HK-2 (cell line): ENCODE data around the gene EDIL3.

Experiments used
- DNase-seq: peaks from one replicate; pipeline ENCODE4 v3.0.0-alpha.2; 2018; ENCODE audit not compliant: unreplicated experiment

EDIL3 gene

DNA sequence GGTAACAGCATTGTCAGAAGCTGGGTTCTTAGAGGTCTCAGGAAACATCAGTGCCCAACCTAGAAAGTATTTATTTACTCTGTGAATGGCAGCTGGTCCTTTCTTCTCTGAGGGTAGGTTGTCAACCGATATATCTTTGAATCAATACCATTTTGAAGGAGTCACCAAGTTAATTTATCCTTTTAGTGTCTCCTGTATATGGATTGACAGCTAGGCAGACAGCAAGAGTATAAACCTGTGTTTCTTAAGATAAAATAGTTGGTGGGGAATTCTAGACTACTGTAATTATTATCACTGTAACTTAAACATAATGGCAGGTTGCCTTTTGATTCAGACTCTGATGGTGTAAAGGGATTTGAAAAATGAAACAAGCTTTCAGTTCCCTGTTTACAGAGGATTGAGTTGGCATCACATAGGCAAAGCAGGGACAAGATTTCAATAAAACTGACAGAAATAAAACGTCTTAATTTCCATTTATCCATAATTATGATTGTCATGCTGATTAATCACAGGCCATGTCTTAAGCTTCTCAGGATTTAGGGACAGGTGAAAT is 473.2 kb downstream of the EDIL3 start:
- no peak for DNase-seq

DNA sequence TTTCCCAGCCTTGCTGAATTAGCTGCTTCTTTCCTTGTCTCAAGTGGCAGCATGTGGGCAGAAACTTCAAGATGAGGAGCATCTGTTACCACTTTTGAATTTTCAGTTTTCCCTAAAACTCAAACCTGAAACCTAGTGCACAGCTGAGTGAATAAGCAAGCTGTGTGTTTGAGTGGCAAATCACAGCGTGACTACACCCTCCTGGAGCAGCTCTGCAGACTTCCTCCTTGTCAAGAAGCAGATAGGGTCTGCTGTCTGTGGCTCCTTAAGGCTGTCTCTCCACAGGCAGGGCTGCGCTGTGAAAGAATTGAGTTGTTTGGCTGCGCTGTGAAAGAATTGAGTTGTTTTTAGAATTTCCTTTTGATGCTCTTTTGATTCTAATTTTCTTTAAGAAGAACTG is 484.4 kb downstream of the EDIL3 start:
- no peak for DNase-seq

DNA sequence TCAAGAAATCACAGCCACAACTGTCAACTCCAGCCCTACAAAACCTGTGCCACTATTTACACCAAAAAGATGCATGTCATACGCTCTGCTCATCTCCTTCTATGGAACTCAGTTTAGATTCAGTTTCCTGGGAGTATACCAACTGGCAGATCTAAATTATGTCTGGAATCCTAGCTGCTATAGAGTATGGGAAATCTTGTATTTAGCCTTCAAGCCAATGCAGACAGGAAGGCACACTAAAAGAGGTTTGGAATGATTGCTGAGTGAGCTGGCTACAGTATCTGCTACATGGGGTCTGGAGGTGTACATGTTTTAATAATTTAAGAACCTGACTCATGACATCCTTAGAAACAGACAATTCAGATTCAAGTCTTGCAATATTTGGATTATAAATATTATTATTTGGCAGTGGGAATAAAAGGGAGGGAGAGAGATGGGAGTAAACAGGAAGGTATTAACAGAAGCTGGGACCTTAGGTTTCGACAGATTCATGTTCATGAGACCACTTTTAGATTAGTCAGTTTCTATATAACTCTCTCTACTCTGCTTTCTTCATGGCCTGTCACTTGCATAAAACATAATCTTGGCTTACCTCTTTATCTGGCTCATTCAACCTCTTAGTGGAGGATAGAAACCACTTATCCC is 485.2 kb downstream of the EDIL3 start:
- no peak for DNase-seq

- no peak for DNase-seq
Measured at GRCh38 chr5:83895860-83896259, 488.8 kb downstream of the EDIL3 start.

- no peak for DNase-seq
Measured at GRCh38 chr5:83891261-83891660, 493.4 kb downstream of the EDIL3 start.
